Smooth muscle cell (in vitro differentiated cells): ENCODE measurements around the gene RBMS2. TPM values are rescaled to one million over a fixed set of nuclear protein-coding genes. Genes with fewer than 3 reads are reported as not detected.

Experiments used
- DNase-seq: peaks from one replicate; lab custom pipeline; 2025; ENCODE audit not compliant: unreplicated experiment; lab: John Stamatoyannopoulos, UW
- H2AFZ ChIP-seq: fragments of 200-600 bp; sonication (generic); 2 replicates; pipeline ENCODE4 v1.6.0; 2016; ENCODE audit warnings: antibody characterized with exemption, low read depth, mild to moderate bottlenecking
- H3F3A ChIP-seq: fragments of 200-600 bp; sonication (generic); 2 replicates; pipeline ENCODE4 v1.6.0; 2017; ENCODE audit warnings: antibody characterized with exemption, low read depth
- H3K27ac ChIP-seq: fragments of 200-600 bp; sonication (generic); 2 replicates; pipeline ENCODE4 v1.5.1; 2016; ENCODE audit warnings: low read depth, mild to moderate bottlenecking
- H3K27me3 ChIP-seq: fragments of 200-600 bp; sonication (generic); 2 replicates; pipeline ENCODE4 v1.6.1; 2016; ENCODE audit warnings: low read depth, mild to moderate bottlenecking
- H3K36me3 ChIP-seq: fragments of 200-600 bp; sonication (generic); 2 replicates; pipeline ENCODE4 v1.5.1; 2016; ENCODE audit warnings: low read depth
- H3K4me1 ChIP-seq: fragments of 200-600 bp; sonication (generic); 2 replicates; pipeline ENCODE4 v1.5.1; 2016; ENCODE audit warnings: low read depth
- H3K4me2 ChIP-seq: fragments of 200-600 bp; sonication (generic); 2 replicates; pipeline ENCODE4 v1.6.0; 2016; ENCODE audit warnings: mild to moderate bottlenecking
- H3K4me3 ChIP-seq: fragments of 200-600 bp; sonication (generic); 2 replicates; pipeline ENCODE4 v1.5.1; 2016; ENCODE audit warnings: mild to moderate bottlenecking
- H3K79me2 ChIP-seq: fragments of 200-600 bp; sonication (generic); 2 replicates; pipeline ENCODE4 v1.6.0; 2016; ENCODE audit warnings: low read depth, mild to moderate bottlenecking
- H3K9ac ChIP-seq: fragments of 200-600 bp; sonication (generic); 2 replicates; pipeline ENCODE4 v1.6.0; 2016; ENCODE audit warnings: low read depth
- H3K9me3 ChIP-seq: fragments of 200-600 bp; sonication (generic); replicated peaks from 2 replicates; pipeline ENCODE4 v1.5.1; 2016; ENCODE audit warnings: low read depth
- H4K20me1 ChIP-seq: fragments of 200-600 bp; sonication (generic); 2 replicates; pipeline ENCODE4 v1.6.0; 2016; ENCODE audit warnings: low read depth
- WGBS: methylation state at CpG from one replicate; pipeline ENCODE4 v1.1.7; 2016; ENCODE audit warnings: low lambda C conversion rate; 5-methylcytosine and 5-hydroxymethylcytosine counted together
- polyA plus RNA-seq: library from polyadenylated mRNA; unstranded; fragments of >200 nt; fragmentation: Nextera tagmentation; extraction: Ambion mirVana; gene quantifications from 2 replicates; pipeline ENCODE4 v1.2.1, GENCODE V29; 2016
- total RNA-seq: library from RNA; depleted of rRNA; stranded (reverse); fragments of >200 nt; gene quantifications from 2 replicates; pipeline ENCODE4 v1.2.3, GENCODE V29; 2014
- TF ChIP-seq, protein P1 (sequence below): fragments of 200-600 bp; sonication (generic); IDR thresholded peaks from 2 replicates; pipeline ENCODE4 v1.5.1; 2017; ENCODE audit warnings: borderline replicate concordance, mild to moderate bottlenecking, antibody characterized with exemption; ENCODE audit not compliant: insufficient read depth, poor library complexity, severe bottlenecking

RBMS2 gene
- total and polyA plus RNA-seq, 2 experiments from 2014 or later: 16.8 to 20.6 TPM

- no peaks in the 10 kb centered on the region for H3K79me2 ChIP-seq
- no peaks in the 10 kb centered on the region for H3K9me3 ChIP-seq
- DNase-seq: no peak
- 94% methylated on average over 1 of the region's 1 CpG for WGBS
- H3K4me3 ChIP-seq: no peak overlapping the region
- no peaks in the 10 kb centered on the region for H3K4me1 ChIP-seq
- H3K36me3 ChIP-seq: no peaks in the 10 kb centered on the region
- H3K9ac ChIP-seq: no peak overlapping the region
- no peaks in the 10 kb centered on the region for H3F3A ChIP-seq
- no peak overlapping the region for H3K27ac ChIP-seq
- no peak overlapping the region for H2AFZ ChIP-seq
- H3K27me3 ChIP-seq: no peaks in the 10 kb centered on the region
- no peaks in the 10 kb centered on the region for H4K20me1 ChIP-seq
- no peak overlapping the region for H3K4me2 ChIP-seq
- TF ChIP-seq, protein P1, sequence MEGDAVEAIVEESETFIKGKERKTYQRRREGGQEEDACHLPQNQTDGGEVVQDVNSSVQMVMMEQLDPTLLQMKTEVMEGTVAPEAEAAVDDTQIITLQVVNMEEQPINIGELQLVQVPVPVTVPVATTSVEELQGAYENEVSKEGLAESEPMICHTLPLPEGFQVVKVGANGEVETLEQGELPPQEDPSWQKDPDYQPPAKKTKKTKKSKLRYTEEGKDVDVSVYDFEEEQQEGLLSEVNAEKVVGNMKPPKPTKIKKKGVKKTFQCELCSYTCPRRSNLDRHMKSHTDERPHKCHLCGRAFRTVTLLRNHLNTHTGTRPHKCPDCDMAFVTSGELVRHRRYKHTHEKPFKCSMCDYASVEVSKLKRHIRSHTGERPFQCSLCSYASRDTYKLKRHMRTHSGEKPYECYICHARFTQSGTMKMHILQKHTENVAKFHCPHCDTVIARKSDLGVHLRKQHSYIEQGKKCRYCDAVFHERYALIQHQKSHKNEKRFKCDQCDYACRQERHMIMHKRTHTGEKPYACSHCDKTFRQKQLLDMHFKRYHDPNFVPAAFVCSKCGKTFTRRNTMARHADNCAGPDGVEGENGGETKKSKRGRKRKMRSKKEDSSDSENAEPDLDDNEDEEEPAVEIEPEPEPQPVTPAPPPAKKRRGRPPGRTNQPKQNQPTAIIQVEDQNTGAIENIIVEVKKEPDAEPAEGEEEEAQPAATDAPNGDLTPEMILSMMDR: no peak
These were observed 44.6 kb upstream of the RBMS2 start for GRCh38 chr12:56476972-56477432.

DNA sequence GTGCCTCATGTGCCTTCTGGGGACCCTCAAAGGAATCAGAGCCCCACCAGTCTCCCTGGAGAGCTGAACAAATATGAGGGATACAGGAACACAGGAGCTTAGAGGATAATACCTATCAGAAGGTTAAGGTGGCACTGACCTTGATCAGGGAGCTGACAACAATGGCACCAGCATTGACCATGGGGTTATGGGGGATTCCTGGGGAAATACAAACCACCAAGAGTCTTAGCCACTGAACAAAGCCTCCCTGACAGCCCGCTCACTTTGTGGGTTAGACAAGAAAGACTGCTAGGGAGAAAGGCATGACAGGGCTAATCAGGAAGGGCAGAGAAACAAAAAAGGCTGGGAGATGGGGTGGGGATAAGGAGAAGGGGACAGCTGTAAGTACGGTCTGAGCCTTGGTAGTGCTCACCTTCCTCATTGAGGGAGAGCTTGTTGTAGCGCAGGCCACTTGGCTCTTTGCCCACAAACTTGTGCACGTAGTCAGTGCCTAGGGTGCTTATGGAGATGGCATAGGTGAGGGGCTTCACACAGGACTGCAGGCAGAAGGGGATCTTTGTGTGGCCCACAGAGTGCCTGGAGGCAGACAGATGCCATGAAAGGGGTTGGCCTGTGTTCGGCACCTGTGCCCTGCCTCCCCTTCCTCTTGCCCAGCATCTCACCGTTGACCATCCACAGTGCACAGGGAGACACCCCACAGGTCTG is 43.9 kb upstream of the RBMS2 start:
- TF ChIP-seq, protein P1: no peak
- Histone ChIP-seq H4K20me1 (no peaks in the 10 kb centered on the region), H3K36me3 (no peaks in the 10 kb centered on the region), H2AFZ (no peak overlapping the region), H3K4me3 (no peak overlapping the region), H3K27me3 (no peaks in the 10 kb centered on the region), H3F3A (no peaks in the 10 kb centered on the region), H3K79me2 (no peaks in the 10 kb centered on the region), H3K9ac (no peak overlapping the region), H3K4me2 (no peak overlapping the region), H3K27ac (no peak overlapping the region), H3K9me3 (no peaks in the 10 kb centered on the region), H3K4me1 (no peaks in the 10 kb centered on the region)
- 97% methylated on average over 6 of the region's 6 CpGs for WGBS
- DNase-seq: no peak

- Histone ChIP-seq H3K27ac (no peak overlapping the region), H3K9me3 (no peaks in the 10 kb centered on the region), H3K27me3 (no peaks in the 10 kb centered on the region), H3K4me3 (no peak overlapping the region), H3K79me2 (no peaks in the 10 kb centered on the region), H4K20me1 (no peaks in the 10 kb centered on the region), H3K9ac (no peak overlapping the region), H3K4me1 (no peaks in the 10 kb centered on the region), H3K36me3 (no peaks in the 10 kb centered on the region), H3K4me2 (no peak overlapping the region), H3F3A (no peaks in the 10 kb centered on the region), H2AFZ (no peak overlapping the region)
- WGBS: 97% methylated on average over 7 of the region's 7 CpGs
- no peak for DNase-seq
- TF ChIP-seq, protein P1: no peak
These were observed 42.0 kb upstream of the RBMS2 start for GRCh38 chr12:56479625-56480024.

GRCh38 chr12:56484566-56484965 is 37.1 kb upstream of the RBMS2 start:
- H4K20me1 ChIP-seq: no peaks in the 10 kb centered on the region
- H3K9ac ChIP-seq: no peak overlapping the region
- 91% methylated on average over 1 of the region's 1 CpG for WGBS
- no peak overlapping the region for H3K4me3 ChIP-seq
- H3K27ac ChIP-seq: no peak overlapping the region
- H2AFZ ChIP-seq: no peak overlapping the region
- DNase-seq: no peak
- no peaks in the 10 kb centered on the region for H3K4me1 ChIP-seq
- no peak overlapping the region for H3K4me2 ChIP-seq
- TF ChIP-seq, protein P1: no peak
- no peaks in the 10 kb centered on the region for H3K9me3 ChIP-seq
- H3F3A ChIP-seq: no peaks in the 10 kb centered on the region
- H3K36me3 ChIP-seq: no peaks in the 10 kb centered on the region
- no peaks in the 10 kb centered on the region for H3K79me2 ChIP-seq
- peaks cover 43% of the 10 kb centered on the region for H3K27me3 ChIP-seq
